GM19397 (cell line): ENCODE measurements around the gene ZNF451.

Experiments
- ATAC-seq: cut with Tn5 transposase; IDR thresholded peaks from one replicate; pipeline ENCODE4 v1.9.1; 2021; ENCODE audit warnings: mild to moderate bottlenecking, moderate library complexity; ENCODE audit not compliant: unreplicated experiment

ZNF451 gene

GRCh38 chr6:57147955-57148858, 58.2 kb downstream of the ZNF451 start:
- ATAC-seq = no peak

GRCh38 chr6:57158658-57159057, 68.7 kb downstream of the ZNF451 start:
- ATAC-seq = no peak

GRCh38 chr6:57159127-57159526, 69.1 kb downstream of the ZNF451 start:
- no peak for ATAC-seq

- no peak for ATAC-seq
Observed at GRCh38 chr6:57162028-57162427, 72.0 kb downstream of the ZNF451 start.

GRCh38 chr6:57162516-57162915, 72.5 kb downstream of the ZNF451 start:
- ATAC-seq = no peak

- ATAC-seq = no peak
Observed at GRCh38 chr6:57163956-57164355, 74.0 kb downstream of the ZNF451 start.

- no peak for ATAC-seq
Observed at GRCh38 chr6:57165080-57165479, 75.1 kb downstream of the ZNF451 start.

GRCh38 chr6:57172136-57173055, 82.4 kb downstream of the ZNF451 start, which contains the start of gene BAG2:
BAG2 (plus strand) TSS chr6:57172326; CDS start chr6:57172698, 372 bp downstream.
- ATAC-seq = peak; percentile 91

GRCh38 chr6:57173056-57173885, 83.3 kb downstream of the ZNF451 start:
- ATAC-seq = no peak

- ATAC-seq = no peak
Observed at GRCh38 chr6:57173886-57174510, 84.0 kb downstream of the ZNF451 start.

GRCh38 chr6:57174511-57174907, 84.5 kb downstream of the ZNF451 start:
- ATAC-seq = no peak

- no peak for ATAC-seq
Observed at GRCh38 chr6:57177545-57178265, 87.7 kb downstream of the ZNF451 start.

- no peak for ATAC-seq
Observed at GRCh38 chr6:57180596-57180995, 90.6 kb downstream of the ZNF451 start.

- ATAC-seq = no peak
Observed at GRCh38 chr6:57182017-57182432, 92.0 kb downstream of the ZNF451 start.

- no peak for ATAC-seq
Observed at GRCh38 chr6:57183336-57183735, 93.3 kb downstream of the ZNF451 start.

- no peak for ATAC-seq
Observed at GRCh38 chr6:57190140-57190539, 100.2 kb downstream of the ZNF451 start.

GRCh38 chr6:57193177-57193576, 103.2 kb downstream of the ZNF451 start:
- ATAC-seq = no peak

- no peak for ATAC-seq
Observed at GRCh38 chr6:57195457-57195856, 105.5 kb downstream of the ZNF451 start.

- ATAC-seq = no peak
Observed at GRCh38 chr6:57198926-57199636, 109.1 kb downstream of the ZNF451 start.
